ENCODE results near the gene NBEAL2.
A peak's percentile ranks its signal among the peaks of the same experiment; 100 is the strongest.

Gene NBEAL2

DNA sequence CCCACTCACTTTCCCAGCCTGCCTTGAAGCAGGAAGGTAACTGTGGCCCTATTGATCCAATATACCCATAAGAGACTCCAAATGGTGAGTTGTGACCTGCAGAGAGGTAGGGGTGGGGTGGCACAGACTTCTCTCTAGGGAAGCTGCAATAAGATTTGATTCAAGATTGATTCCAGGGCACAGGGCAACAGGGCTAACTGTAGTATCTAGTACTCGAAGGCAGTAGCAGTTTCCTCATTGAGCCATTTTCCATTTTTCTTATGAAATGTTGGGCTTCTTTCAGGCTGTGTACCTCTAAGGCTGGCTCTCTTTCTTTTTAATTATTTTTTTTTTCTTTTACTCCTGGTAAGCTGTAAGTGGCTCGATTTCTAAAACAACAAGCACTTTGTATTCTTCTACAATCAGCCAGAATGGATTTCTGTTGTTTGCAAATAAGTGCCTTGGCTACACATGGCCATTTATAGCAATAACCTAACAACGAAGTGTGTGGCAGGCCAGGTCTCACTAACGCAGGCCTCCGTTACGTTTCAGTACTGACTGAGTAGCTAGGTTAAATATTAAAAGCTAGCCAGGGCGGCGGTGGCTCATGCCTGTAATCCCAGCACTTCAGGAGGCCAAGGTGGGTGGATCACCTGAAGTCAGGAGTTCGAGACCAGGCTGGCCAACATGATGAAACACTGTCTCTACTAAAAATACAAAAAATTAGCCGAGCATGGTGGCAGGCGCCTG lies 22.2 kb upstream of the NBEAL2 start:
- DNase-seq (ENCODE audit: low read depth in 2 of 2) = no peak
- no peak overlapping the region for H3K4me3 ChIP-seq (replicated peaks in 1 of 2; ENCODE audit: low read depth in 2 of 2, low read length in 2 of 2)
- TF ChIP-seq, protein P1, sequence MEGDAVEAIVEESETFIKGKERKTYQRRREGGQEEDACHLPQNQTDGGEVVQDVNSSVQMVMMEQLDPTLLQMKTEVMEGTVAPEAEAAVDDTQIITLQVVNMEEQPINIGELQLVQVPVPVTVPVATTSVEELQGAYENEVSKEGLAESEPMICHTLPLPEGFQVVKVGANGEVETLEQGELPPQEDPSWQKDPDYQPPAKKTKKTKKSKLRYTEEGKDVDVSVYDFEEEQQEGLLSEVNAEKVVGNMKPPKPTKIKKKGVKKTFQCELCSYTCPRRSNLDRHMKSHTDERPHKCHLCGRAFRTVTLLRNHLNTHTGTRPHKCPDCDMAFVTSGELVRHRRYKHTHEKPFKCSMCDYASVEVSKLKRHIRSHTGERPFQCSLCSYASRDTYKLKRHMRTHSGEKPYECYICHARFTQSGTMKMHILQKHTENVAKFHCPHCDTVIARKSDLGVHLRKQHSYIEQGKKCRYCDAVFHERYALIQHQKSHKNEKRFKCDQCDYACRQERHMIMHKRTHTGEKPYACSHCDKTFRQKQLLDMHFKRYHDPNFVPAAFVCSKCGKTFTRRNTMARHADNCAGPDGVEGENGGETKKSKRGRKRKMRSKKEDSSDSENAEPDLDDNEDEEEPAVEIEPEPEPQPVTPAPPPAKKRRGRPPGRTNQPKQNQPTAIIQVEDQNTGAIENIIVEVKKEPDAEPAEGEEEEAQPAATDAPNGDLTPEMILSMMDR (IDR thresholded peaks at IDR 0.05; ENCODE audit: low read depth, low read length) = no peak

DNA sequence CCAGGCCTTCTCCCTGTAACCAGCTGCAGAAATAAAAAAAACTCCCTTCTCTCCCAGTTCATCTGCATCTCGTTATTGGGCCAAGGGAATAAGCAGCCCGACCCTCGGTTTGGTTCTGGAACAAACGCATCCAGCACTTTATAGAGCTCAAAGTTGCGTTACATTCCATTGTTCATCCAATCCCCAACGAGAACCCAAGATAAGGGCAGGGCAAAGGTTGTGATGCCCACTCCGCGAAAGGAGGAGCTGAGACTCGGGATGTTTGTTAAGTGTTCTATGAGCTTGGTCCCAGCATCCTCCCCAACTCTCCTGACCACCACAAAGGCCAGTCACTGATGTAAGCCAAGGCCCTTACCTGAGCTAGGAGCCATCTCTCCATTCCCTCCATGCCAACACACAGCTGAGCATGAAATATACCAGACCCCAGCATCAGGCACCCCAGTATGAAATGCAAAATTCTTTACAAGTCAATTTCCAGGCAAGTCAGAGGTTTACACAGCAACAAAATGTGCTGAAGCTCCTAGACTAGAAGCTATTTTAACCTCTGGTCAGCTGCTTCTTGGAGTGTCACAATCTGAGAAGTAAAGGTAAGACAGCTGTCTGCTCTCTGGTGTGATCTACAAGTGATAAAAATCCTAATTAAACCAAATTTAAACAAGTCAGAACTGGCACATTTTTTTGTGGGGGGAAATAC lies 20.9 kb upstream of the NBEAL2 start:
- no peak for DNase-seq (ENCODE audit: low read depth in 2 of 2)
- H3K4me3 ChIP-seq (replicated peaks in 1 of 2; ENCODE audit: low read depth in 2 of 2, low read length in 2 of 2) = no peak overlapping the region
- TF ChIP-seq, protein P1 (IDR thresholded peaks at IDR 0.05; ENCODE audit: low read depth, low read length) = no peak

DNA sequence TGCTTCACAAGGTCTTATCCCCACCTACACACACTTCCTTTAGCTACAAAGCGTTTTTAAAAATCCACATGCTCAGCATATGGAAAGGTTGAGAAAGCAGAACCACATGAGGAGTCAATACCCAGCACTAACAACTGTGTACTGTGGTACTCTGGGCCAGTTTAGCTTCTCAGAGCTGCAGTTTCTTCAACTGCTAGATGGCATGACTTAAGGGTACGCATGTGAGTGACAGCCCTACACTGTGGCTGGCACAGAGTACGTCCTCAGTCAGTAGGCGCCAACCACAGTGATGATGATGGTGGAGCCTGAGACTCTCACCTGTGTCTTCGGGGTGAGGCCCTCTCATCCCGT lies 20.3 kb upstream of the NBEAL2 start:
- no peak overlapping the region for H3K4me3 ChIP-seq (replicated peaks in 1 of 2; ENCODE audit: low read depth in 2 of 2, low read length in 2 of 2)
- DNase-seq (ENCODE audit: low read depth in 2 of 2) = no peak
- TF ChIP-seq, protein P1 (IDR thresholded peaks at IDR 0.05; ENCODE audit: low read depth, low read length) = no peak

DNA sequence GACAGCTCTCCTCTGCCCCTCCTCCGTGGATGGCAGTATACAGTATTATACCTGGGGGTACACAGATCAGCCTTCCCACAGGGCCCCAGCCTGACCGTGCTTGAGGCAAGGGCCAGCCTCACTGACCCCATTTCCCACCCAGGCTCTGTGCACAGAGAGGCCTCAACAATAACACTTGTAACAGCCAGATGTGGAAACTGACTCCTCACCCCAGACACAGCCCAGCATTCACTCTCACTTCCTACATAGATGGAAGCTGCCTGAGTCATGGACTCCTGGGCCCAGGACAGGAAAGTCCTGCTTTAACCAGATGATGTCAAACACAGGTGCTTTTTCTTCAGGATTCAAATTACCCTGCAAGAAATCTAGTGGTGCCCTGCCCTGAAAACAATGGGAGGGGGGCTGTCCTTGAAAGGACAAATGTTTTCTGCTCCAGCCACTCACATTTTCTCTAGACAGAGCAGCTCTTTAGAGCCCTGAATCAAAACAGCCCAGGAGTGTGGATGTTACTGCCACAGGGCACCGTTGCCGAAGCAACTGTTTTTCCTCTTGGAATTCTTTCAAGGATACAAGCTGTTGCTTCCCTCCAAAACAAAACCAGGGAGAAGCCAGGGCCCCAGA lies 19.3 kb upstream of the NBEAL2 start:
- DNase-seq (ENCODE audit: low read depth in 2 of 2) = peak; percentile 56 to 78
- no peak overlapping the region for H3K4me3 ChIP-seq (replicated peaks in 1 of 2; ENCODE audit: low read depth in 2 of 2, low read length in 2 of 2)
- TF ChIP-seq, protein P1 (IDR thresholded peaks at IDR 0.05; ENCODE audit: low read depth, low read length) = no peak

DNA sequence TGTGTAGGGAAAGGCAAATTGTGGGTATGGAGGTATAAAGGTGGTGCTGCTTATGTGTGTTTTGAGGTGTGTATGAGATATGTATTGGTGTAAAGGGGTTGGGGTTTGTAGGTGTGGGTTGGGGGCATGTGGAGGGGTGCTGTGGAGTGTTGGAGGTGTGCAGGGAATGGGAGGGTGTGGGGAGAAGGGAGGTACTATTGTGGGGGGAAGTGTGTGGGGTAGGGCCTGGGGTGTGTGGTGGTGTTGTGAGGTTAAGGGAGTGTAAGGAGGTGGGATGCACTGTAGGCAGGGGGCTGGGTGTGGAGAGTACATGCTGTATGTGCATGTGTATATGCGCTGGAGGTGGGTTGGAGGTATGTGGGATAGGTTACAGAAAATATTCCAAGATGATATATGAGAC lies 18.6 kb upstream of the NBEAL2 start:
- TF ChIP-seq, protein P1 (IDR thresholded peaks at IDR 0.05; ENCODE audit: low read depth, low read length) = no peak
- H3K4me3 ChIP-seq (replicated peaks in 1 of 2; ENCODE audit: low read depth in 2 of 2, low read length in 2 of 2) = no peak overlapping the region

DNA sequence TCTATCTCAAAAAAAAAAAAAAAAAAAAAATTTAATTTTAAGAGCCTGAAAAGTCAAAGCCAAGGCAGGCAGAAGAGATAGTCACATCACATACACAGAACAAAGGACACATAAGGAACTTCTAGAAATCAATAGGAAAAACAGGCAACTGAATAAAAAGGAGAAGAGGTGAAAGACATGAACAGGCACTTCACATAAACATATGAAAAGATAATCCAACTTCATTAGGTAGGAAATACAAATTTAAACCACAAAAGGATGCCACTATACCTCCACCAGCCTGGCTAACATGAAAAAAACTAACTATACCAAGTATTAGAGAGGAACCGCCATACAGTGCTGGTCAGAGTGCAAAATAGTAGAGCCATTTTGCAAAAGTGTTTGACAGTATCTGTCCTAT lies 17.0 kb upstream of the NBEAL2 start:
- no peak overlapping the region for H3K4me3 ChIP-seq (replicated peaks in 1 of 2; ENCODE audit: low read depth in 2 of 2, low read length in 2 of 2)
- no peak for DNase-seq (ENCODE audit: low read depth in 2 of 2)
- TF ChIP-seq, protein P1 (IDR thresholded peaks at IDR 0.05; ENCODE audit: low read depth, low read length) = no peak

More for the DNA sequence above, 18.6 kb upstream of the NBEAL2 start:
- DNase-seq (ENCODE audit: low read depth in 2 of 2) = no peak

All from cardiac fibroblast (primary cell).